ENCODE data around the gene COL25A1.

COL25A1 gene

GRCh38 chr4:108793415-108793814 lies 509.0 kb downstream of the COL25A1 start:
- DNase-seq, result no peak

- no peak for DNase-seq
These were observed 513.7 kb downstream of the COL25A1 start for GRCh38 chr4:108788731-108789130.

GRCh38 chr4:108787724-108788123 lies 514.7 kb downstream of the COL25A1 start:
- DNase-seq, result no peak

GRCh38 chr4:108787106-108787505 lies 515.4 kb downstream of the COL25A1 start:
- no peak for DNase-seq

DNA sequence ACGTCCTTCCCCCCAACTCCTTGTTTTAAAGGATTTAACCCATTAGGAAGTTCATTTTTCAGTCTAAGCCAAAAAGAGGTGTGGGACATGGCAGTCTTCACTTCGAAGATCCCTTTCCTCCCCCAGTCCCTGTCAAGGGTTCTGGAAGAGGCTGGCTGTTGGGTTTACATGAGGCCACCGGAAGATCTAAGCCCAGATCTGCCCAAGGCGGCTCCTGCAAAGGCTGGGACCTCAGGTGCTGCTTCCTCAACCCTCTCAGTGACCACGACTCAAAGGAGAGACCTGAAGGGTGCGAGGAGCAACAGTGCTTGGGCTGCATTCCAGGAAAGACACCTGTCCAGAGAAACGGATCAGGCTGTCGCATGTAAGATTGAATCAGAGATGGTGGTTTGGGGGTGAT lies 516.1 kb downstream of the COL25A1 start:
- DNase-seq, result no peak

GRCh38 chr4:108783665-108784463 lies 518.6 kb downstream of the COL25A1 start:
- no peak for DNase-seq

GRCh38 chr4:108779958-108780357 lies 522.5 kb downstream of the COL25A1 start:
- DNase-seq, result no peak

DNA sequence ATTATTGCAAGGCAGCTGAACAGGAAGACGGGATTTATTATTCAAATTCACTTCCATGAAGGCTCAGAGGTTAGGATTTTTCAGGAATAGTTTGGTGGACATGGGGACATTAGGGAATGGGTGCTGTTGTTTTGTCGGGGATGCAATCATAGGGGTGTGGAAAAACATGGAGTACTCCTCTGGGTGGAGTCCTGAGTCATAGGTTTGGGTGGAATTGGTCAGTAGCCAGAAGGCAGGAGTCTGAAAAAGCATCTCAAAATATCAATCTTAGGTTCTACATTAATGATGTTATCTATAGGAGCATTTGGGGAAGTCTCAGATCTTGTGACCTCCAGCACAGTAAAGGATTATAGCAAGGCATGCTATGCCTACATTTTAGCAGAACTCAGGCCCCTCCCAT lies 525.1 kb downstream of the COL25A1 start:
- no peak for DNase-seq

- no peak for DNase-seq
These were observed 526.5 kb downstream of the COL25A1 start for GRCh38 chr4:108775921-108776320.

DNA sequence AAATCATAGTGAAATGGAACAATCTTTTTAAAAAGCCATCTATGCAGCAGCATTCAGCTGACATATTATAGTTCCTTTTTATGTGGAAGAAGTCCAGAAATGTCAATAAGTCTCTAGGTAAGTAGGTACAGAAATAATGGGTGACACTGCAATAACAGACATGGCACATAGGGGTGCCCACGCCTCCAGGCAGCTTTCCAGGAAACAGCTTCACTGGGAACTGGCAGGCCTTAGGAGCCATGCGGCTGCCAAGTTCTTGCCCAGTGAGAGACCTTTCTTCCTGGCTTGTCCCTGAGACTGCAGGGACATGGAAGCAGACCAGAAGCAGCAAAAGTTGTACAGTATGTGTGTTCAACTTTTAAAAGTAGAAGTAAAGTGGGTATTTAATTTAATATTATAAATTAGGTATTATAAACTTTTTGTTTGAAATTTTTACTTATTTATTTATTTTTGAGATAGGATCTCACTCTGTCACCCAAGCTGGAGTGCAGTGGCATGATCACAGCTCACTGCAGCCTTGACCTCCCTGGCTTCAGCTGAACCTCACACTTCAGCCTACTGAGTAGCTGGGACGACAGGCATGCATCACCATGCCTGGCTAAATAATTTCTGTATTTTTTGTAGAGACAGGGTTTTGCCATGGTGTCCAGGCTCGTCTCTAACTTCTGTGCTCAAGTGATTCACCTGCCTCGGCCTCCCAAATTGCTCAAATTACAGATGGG lies 527.5 kb downstream of the COL25A1 start:
- DNase-seq, result no peak

GRCh38 chr4:108772402-108772801 lies 530.1 kb downstream of the COL25A1 start:
- DNase-seq, result no peak

- DNase-seq, result no peak
These were observed 536.4 kb downstream of the COL25A1 start for GRCh38 chr4:108766058-108766457.

DNA sequence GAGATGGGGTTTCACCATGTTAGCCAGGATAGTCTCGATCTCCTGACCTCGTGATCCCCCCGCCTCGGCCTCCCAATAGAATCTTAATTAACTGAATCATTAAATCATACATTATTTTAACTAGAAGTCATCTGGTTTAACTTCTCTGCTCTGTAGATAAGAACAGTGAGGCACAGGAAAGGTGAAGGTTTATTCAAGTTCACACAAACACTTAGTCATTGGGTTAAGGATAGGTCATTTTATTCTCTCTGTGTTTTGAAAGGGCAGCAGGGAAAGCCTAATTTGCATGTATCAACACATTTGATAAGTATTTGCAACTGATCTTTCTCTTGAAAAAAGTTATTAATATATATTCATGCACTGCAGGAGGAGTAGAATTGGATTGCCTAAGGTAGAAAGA lies 538.5 kb downstream of the COL25A1 start:
- DNase-seq, result no peak

DNA sequence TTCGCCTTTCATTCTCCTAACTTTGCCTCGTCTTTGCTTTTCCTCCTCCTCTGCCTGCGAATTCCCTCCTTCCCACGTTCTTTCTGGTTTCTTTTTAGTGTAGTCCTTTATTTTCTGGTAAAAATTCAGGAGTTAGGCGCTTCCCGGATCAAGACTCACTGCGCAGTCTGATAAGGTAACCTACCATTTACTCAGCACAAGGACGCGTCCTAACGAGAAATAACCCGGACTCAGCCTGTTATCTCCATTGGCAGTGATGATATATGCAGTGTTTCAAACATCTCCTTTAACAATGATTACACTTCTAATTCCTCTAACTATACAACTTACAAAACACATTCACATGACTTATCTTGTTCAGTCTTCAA lies 539.2 kb downstream of the COL25A1 start:
- no peak for DNase-seq

DNA sequence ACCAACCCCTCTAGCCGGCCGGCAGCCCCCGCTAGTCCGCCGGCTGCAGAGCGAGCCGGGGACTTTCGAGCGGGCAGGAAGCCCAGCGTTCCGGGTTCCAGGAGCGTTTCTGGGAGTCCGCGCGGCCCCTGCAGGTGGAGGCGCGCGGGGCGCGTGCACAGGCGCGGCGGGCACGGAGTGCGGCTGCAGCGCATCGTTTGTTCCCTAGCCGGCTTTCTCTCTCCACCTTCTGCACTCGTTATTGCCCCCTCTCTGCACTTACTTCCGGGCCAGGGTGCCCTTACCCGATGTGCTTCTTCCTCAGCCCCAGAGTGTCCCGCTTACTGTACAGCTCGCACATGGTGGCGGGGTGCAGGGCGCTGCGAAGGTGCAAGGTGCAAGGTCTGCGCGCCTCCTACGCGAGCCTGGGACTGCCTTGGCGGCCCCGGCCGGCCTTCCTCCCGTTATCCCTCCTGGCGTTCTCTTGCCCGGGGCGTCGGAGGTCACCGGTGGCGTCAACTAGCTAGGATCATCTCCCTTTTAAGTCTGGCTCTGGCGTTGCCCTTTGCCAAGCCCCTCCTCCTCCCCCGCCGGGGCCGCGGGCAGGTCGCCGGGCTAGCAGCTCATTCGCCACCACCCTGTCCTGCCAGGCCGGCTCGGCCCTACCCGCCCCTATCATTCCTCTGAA lies 539.8 kb downstream of the COL25A1 start, which contains the start of gene ETNPPL:
Gene ETNPPL, minus strand, starts transcription at position 495 of the 667 bp plus-strand sequence. Its CDS starts 155 bp downstream, at position 340.
- DNase-seq, result no peak

Data from NCI-H1436 treated with DMSO at 0.1 percent for 48 hours (cell line).